Fibroblast of lung (primary cell): ENCODE measurements around the gene SLAMF8. TPM values are rescaled to one million over a fixed set of nuclear protein-coding genes. Genes with fewer than 3 reads are reported as not detected.

Experiments used
- DNase-seq, 2 donors: peaks; one replicate each; pipeline versions ENCODE4 v3.0.0 to v3.0.0-alpha.2; 2010; ENCODE audit warnings: low read depth in 2 of 2
- H2AFZ ChIP-seq: 2 replicates; pipeline ENCODE4 v1.5.1; 2012; ENCODE audit warnings: low read length, control low read depth, inconsistent platforms
- H3K27ac ChIP-seq: 2 replicates; pipeline ENCODE4 v1.5.1; 2011; ENCODE audit warnings: low read length, control low read depth; ENCODE audit not compliant: insufficient read depth
- H3K27me3 ChIP-seq: 2 replicates; pipeline ENCODE4 v1.5.1; 2011; ENCODE audit warnings: mild to moderate bottlenecking, low read length; ENCODE audit not compliant: control insufficient read depth, insufficient read depth
- H3K36me3 ChIP-seq: 2 replicates; pipeline ENCODE4 v1.5.1; 2011; ENCODE audit warnings: low read length; ENCODE audit not compliant: control insufficient read depth, insufficient read depth
- H3K4me1 ChIP-seq: 2 replicates; pipeline ENCODE4 v1.5.1; 2011; ENCODE audit warnings: low read length; ENCODE audit not compliant: control insufficient read depth, insufficient read depth; ENCODE audit errors: extremely low read depth
- H3K4me2 ChIP-seq: 2 replicates; pipeline ENCODE4 v1.5.1; 2011; ENCODE audit warnings: low read length, control low read depth; ENCODE audit not compliant: insufficient read depth; ENCODE audit errors: extremely low read depth
- H3K4me3 ChIP-seq, 4 experiments: fragments of 200-600 bp in 1 of 4; sonication (generic) in 1 of 4; replicated peaks in 1 of 4; 2 replicates each; pipeline ENCODE4 v1.5.1; 2011 to 2016; ENCODE audit warnings: low read length in 4 of 4, low read depth in 3 of 4, mild to moderate bottlenecking in 3 of 4, control low read depth in 2 of 4, inconsistent platforms in 1 of 4, mixed read lengths in 1 of 4; ENCODE audit not compliant: insufficient read depth in 1 of 4; ENCODE audit errors: control extremely low read depth in 1 of 4
- H3K79me2 ChIP-seq: 2 replicates; pipeline ENCODE4 v1.5.1; 2012; ENCODE audit warnings: mild to moderate bottlenecking, low read length, inconsistent platforms; ENCODE audit not compliant: control insufficient read depth, insufficient read depth
- H3K9ac ChIP-seq: 2 replicates; pipeline ENCODE4 v1.5.1; 2011; ENCODE audit warnings: mild to moderate bottlenecking, low read length, control low read depth; ENCODE audit not compliant: insufficient read depth
- H3K9me3 ChIP-seq: 2 replicates; pipeline ENCODE4 v1.5.1; 2012; ENCODE audit warnings: low read depth, low read length; ENCODE audit not compliant: control insufficient read depth, insufficient read depth
- H4K20me1 ChIP-seq: 2 replicates; pipeline ENCODE4 v1.5.1; 2011; ENCODE audit warnings: low read length; ENCODE audit not compliant: control insufficient read depth, insufficient read depth; ENCODE audit errors: extremely low read depth
- EZH2 ChIP-seq: IDR thresholded peaks from 2 replicates; pipeline ENCODE4 v1.5.1; 2012; ENCODE audit warnings: low read length, control low read depth, mild to moderate bottlenecking; ENCODE audit errors: missing control alignments
- polyA plus RNA-seq, 2 donors: library from polyadenylated mRNA; depleted of rRNA in 1 of 2; stranded (reverse) in 1 of 2; unstranded in 1 of 2; fragments of >200 nt; gene quantifications; 2 replicates each; pipeline ENCODE4 v1.2.1, GENCODE V29; 2011 to 2012; ENCODE audit warnings: missing spikeins in 1 of 2
- total RNA-seq: library from RNA; depleted of rRNA; stranded (reverse); fragments of >200 nt; gene quantifications from 2 replicates; pipeline ENCODE4 v1.2.1, GENCODE V29; 2014
- TF ChIP-seq, protein P1 (sequence below), 2 donors: IDR thresholded peaks in 1 of 2; conservative IDR thresholded peaks in 1 of 2; 1 replicate in 1 of 2; 2 replicates in 1 of 2; pipeline ENCODE4 v1.5.1; 2011 to 2012; ENCODE audit warnings: low read length in 2 of 2, control low read depth in 1 of 2, inconsistent platforms in 1 of 2, low read depth in 1 of 2, mild to moderate bottlenecking in 1 of 2

The SLAMF8 gene
- total and polyA plus RNA-seq, 2 donors (not counting 1 experiment from before 2014, with no cell fraction given), result not detected

DNA sequence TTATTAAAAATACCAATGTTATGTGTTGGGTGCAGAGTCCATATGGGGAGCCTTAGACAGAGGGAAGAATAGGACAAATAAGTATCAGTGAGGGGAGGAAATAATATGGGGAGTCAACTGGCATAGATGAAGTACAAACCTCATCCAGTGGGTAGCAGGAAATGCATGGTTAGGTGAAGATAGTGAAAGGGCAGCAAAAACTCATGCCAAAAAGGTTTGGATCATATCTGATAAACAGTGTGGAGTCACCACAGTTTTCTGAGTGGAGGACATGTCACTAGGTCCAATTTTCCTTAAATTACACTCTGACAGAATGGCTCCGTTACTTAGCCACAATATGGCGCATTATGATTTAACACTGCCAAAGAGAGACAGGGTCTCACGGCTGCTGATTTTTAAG is 35.6 kb upstream of the SLAMF8 start:
- Histone ChIP-seq H3K79me2 (no peaks in the 10 kb centered on the region), H2AFZ (no peak overlapping the region), H3K4me1 (no peaks in the 10 kb centered on the region), H3K9ac (no peak overlapping the region), H3K4me2 (no peak overlapping the region), H3K27me3 (peaks cover 13% of the 10 kb centered on the region), H3K4me3 (no peak overlapping the region), H3K9me3 (no peaks in the 10 kb centered on the region), H3K36me3 (no peaks in the 10 kb centered on the region), H4K20me1 (no peaks in the 10 kb centered on the region), H3K27ac (no peak overlapping the region)
- TF ChIP-seq, protein P1, sequence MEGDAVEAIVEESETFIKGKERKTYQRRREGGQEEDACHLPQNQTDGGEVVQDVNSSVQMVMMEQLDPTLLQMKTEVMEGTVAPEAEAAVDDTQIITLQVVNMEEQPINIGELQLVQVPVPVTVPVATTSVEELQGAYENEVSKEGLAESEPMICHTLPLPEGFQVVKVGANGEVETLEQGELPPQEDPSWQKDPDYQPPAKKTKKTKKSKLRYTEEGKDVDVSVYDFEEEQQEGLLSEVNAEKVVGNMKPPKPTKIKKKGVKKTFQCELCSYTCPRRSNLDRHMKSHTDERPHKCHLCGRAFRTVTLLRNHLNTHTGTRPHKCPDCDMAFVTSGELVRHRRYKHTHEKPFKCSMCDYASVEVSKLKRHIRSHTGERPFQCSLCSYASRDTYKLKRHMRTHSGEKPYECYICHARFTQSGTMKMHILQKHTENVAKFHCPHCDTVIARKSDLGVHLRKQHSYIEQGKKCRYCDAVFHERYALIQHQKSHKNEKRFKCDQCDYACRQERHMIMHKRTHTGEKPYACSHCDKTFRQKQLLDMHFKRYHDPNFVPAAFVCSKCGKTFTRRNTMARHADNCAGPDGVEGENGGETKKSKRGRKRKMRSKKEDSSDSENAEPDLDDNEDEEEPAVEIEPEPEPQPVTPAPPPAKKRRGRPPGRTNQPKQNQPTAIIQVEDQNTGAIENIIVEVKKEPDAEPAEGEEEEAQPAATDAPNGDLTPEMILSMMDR (conservative IDR thresholded peaks at IDR 0.05 in 1 of 2, IDR thresholded peaks at IDR 0.05 in 1 of 2; ENCODE audit: low read depth in 1 of 2, low read length in 2 of 2), result no peak
- no peak for TF ChIP-seq EZH2
- DNase-seq, result no peak

DNA sequence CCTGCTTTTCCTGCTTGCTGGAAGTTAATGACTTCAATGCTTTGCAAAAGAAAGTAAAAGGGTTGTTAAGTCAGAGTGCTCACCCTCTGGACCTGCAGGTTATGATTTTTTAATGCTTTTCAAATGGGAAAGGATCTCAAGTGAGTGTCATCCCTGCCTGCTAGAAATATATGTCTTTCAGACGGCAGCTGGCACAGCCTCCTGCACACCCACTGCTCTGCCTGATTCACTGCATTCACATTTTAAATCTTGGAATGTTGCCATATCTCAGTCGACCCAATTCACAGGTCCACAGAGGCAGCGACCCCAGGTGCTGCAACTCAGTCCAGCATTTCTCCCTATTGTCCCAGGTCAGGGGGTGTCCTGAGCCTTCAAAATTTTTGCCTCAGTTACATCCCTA is 35.2 kb upstream of the SLAMF8 start:
- H3K9me3 ChIP-seq, result no peaks in the 10 kb centered on the region
- no peak overlapping the region for H3K4me3 ChIP-seq
- H3K4me1 ChIP-seq, result no peaks in the 10 kb centered on the region
- TF ChIP-seq, protein P1 (conservative IDR thresholded peaks at IDR 0.05 in 1 of 2, IDR thresholded peaks at IDR 0.05 in 1 of 2; ENCODE audit: low read depth in 1 of 2, low read length in 2 of 2), result no peak
- TF ChIP-seq EZH2, result no peak
- H2AFZ ChIP-seq, result no peak overlapping the region
- H3K4me2 ChIP-seq, result no peak overlapping the region
- H3K36me3 ChIP-seq, result no peaks in the 10 kb centered on the region
- H4K20me1 ChIP-seq, result no peaks in the 10 kb centered on the region
- H3K9ac ChIP-seq, result no peak overlapping the region
- H3K27ac ChIP-seq, result no peak overlapping the region
- H3K79me2 ChIP-seq, result no peaks in the 10 kb centered on the region
- H3K27me3 ChIP-seq, result peaks cover 13% of the 10 kb centered on the region
- no peak for DNase-seq

DNA sequence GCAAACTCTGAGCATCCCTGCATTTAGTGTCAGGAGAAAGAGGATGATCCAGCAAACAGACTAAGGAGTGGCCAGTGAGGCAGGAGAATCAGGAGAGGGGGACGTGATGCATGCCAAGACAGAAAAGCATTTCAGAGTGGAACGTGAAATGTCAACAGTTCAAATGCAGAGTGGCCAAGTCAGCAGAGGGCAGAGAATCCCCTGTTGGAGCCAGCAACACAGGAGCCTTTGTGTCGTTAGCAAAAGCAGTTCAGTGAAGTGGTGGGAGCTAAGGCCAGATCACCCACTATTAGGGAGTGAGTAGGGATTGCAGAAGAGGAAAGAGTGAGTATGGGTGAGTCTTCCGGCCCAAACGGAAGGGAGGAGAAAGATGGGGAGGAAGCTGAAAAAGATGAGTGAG is 31.1 kb upstream of the SLAMF8 start:
- DNase-seq, result no peak
- H3K4me1 ChIP-seq, result no peaks in the 10 kb centered on the region
- H3K27me3 ChIP-seq, result peaks cover 21% of the 10 kb centered on the region
- no peaks in the 10 kb centered on the region for H4K20me1 ChIP-seq
- H3K4me2 ChIP-seq, result no peak overlapping the region
- no peaks in the 10 kb centered on the region for H3K36me3 ChIP-seq
- no peak overlapping the region for H3K9ac ChIP-seq
- H3K9me3 ChIP-seq, result no peaks in the 10 kb centered on the region
- no peak overlapping the region for H3K4me3 ChIP-seq
- H2AFZ ChIP-seq, result no peak overlapping the region
- peak; percentile 23 for TF ChIP-seq EZH2
- TF ChIP-seq, protein P1 (conservative IDR thresholded peaks at IDR 0.05 in 1 of 2, IDR thresholded peaks at IDR 0.05 in 1 of 2; ENCODE audit: low read depth in 1 of 2, low read length in 2 of 2), result no peak
- H3K79me2 ChIP-seq, result no peaks in the 10 kb centered on the region
- H3K27ac ChIP-seq, result no peak overlapping the region
